Right forelimb (tissue), 1 donor: Measurements from ENCODE around the gene COQ4.
A peak's percentile ranks its signal among the peaks of the same experiment; 100 is the strongest.
"Not testable (repeated sequence)": the region's sequence is repeated elsewhere in the genome, so short reads cannot be mapped to it uniquely, and the experiment has no call there.

Experiments used
- DNase-seq: peaks from one replicate; pipeline ENCODE4 v3.0.0-alpha.2; 2018

COQ4 gene

GRCh38 chr9:128304136-128304970 lies 18.3 kb upstream of the COQ4 start:
- DNase-seq, result no peak

GRCh38 chr9:128304971-128305288 lies 17.7 kb upstream of the COQ4 start:
- DNase-seq, result no peak

- no peak for DNase-seq
These were observed 13.1 kb upstream of the COQ4 start for GRCh38 chr9:128309551-128309950.

GRCh38 chr9:128310461-128310860 lies 12.2 kb upstream of the COQ4 start:
- no peak for DNase-seq

- DNase-seq, result no peak
These were observed 7.9 kb upstream of the COQ4 start for GRCh38 chr9:128314697-128315096.

GRCh38 chr9:128316421-128316820 lies 6.2 kb upstream of the COQ4 start:
- no peak for DNase-seq

GRCh38 chr9:128317629-128318028 lies 5.0 kb upstream of the COQ4 start:
- DNase-seq, result no peak

GRCh38 chr9:128321343-128321742 lies 1.3 kb upstream of the COQ4 start:
- DNase-seq, result no peak

GRCh38 chr9:128321879-128322403 lies 698 bp upstream of the COQ4 start:
- DNase-seq, result no peak

DNA sequence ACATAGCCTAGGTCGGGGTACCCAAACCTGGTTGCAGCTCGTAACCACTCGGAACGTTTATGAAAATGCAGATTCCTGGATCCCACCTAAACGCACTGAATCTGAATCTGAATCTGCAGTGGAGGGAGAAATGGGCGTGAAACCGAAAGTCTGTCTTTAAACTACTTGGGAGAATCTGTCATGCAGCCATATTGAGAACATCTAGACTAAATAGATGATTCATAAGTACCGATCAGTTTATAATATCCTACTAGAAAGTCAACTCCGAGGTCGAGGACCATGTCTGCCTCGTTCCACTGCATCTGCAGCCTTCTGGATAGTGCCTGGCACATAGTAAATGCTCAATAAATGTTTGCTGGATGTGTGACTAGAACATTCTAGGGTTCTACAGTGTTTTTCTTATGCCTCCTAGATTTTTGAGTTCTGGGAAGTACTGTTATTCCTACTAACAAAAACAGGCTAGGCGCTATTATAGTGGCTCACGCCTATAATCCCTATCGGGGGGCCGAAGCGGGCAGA lies 632 bp downstream of the COQ4 start:
- no peak for DNase-seq

DNA sequence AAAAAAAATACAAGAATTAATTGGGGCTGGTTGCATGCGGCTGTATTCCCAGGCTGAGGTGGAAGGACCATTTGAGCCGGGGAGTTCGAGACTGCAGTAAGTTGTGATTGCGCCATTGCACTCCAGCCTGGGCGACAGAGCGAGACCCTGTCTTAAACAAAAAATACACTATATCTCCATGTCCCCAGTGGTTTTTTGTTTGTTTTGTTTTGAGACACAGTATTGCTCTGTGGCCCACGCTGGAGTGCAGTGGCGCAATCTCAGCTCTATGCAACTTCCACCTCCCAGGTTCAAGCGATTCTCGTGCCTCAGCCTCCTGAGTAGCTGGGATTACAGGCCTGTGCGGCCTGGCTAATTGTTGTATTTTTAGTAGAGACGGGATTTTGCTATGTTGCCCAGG lies 1.2 kb downstream of the COQ4 start:
- DNase-seq, result no peak

DNA sequence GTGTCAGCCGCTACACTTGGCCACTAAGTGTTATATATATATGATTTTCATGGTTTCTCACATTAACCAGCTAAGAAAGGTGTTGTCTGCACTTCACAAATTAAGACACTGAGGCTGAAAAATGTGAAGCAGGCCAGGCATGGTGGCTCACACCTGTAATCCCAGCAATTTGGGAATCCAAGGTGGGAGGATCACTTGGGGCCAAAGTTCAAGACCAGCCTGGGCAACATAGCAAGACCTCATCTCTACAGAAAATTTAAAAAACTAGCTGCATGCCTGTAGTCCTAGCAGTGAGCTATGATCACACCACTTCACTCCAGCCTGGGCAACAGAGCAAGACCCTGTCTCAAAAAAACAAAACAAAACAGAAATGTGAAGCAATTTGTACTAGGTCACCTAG lies 1.8 kb downstream of the COQ4 start:
- DNase-seq, result no peak

DNA sequence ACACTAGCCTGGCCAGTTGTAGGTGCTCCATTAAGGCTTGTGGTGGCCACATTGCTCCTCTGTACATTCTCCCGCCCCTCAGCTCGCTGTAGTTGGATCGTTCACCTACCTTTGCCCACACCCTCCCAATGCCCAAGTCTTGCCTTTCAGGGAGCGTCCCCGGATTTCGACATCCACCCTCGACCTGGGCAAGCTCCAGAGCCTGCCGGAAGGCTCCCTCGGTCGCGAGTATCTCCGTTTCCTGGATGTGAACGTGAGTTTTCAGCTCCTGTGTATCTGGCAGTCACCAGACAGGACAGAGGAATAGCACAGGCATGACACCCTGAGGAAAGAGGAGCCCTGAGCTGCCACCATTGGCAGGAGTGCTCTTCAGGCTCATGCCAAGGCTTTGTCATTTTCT lies 3.0 kb downstream of the COQ4 start:
- no peak for DNase-seq

- DNase-seq, result no peak
These were observed 10.8 kb downstream of the COQ4 start for GRCh38 chr9:128333451-128333869.

GRCh38 chr9:128335161-128335560 lies 12.5 kb downstream of the COQ4 start:
- DNase-seq, result no peak

DNA sequence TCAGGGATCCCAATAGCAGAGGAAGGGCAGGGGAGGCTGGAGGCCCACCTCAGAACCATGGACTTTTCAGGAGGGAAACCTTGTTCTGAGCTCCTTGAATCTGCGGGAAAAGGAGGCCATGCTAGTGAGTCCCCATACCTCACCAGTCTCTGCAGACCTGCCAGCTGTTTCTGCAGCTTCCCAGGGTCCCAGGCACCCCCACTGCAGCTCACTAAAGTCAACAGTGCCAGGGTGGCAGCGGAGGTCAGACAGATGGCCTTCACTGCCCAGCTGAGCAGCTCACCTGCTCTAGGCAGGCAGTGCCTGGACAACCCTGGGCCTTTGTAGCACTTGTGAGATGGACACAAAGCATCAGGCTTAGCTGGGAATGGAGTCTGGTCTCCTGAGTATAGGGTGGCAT lies 13.3 kb downstream of the COQ4 start:
- DNase-seq, result no peak

DNA sequence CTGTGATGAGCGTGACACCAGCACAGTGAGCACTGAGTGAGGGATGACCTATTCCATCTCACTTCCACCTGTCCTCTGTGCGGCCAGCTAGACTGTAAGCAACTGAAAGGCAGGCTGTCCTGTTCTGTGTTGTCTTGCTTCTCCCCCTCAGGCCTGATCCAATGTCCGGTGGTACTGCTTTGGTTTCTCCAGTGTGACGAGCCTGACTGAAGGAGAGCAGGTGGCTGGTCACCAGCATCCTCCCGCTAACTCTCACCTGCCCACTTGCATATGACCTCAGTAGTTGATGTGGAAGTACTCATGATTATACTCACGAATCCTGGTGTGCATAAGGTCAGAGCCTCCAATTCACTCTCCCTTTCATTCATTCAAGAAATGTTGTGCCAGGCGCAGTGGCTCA lies 15.3 kb downstream of the COQ4 start:
- no peak for DNase-seq

DNA sequence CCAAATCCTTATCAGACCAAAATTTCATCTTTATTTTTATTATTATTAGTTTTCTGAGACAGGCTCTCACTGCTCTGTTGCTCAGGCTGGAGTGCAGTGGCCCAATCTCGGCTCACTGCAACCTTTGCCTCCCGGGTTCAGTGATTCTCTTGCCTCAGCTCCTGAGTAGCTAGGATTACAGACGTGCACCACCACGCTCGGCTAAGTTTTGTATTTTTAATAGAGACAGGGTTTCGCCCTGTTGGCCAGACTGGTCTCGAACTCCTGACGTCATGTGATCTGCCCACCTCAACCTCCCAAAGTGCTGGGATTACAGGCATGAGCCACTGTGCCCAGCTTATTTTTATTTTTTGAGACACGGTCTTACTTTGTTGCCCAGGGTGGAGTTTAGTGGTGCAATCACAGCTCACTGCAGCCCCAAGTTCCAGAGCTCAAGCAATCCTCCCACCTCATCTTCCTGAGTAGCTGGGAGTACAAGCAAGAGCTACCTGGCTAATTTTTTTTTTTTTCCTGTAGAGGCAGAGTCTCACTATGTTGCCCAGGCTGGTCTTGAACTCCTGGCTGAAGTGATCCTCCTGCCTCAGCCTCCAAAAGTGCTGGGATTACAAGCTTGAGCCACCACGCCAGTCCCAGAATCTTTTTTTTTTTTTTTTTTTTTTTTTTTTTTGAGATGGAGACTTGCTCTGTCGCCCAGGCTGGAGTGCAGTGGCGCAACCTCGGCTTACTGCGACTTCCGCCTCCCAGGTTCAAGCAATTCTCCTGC lies 16.4 kb downstream of the COQ4 start:
- not testable (repeated sequence) for DNase-seq

DNA sequence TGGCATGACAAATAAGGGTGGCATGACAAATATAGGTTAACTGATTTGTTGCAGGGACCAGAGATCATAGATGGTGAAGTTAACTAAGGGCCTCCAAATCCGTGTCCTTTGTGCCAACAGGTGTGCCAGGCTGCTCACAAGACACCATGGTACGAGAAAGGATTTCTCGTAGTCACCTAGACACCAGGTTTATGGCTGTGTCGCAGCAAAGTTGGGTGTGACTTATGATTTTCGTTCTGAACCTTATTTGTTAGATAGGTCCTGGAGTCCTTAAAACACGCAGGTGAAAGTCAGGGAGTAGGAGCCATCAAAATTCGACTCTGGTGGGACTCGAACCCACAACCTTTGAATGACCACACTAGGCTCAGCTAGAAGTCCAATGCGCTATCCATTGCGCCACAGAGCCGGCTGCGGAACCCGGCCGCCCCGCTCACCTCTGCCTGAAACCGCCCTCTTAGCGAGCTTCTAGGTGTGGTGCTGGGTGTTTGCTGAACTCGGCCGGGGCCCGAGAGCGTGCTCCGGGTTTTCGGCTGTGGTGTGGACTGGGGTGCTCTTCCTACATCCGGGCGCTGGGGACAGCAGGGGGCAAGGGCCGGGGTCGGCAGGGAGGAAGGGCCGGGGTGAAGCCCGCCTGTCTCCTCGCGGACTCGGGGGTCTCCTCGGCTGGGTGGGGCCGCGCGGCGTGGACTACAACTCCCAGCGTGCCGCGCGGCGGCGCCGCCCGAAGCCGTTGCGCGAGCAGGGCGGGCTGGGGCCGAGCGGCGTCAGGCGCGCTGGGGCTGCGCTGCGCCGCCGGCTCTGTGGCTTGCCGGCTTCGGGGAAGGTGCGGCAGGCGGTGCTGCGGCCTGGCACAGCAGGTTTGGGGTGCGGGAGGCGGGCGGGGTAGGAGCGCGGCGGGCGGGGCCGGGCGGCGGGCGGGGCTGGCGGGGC lies 17.4 kb downstream of the COQ4 start, which contains the start of gene SLC27A4:
TSS of gene SLC27A4 (plus strand) at position 767 of the 930 bp plus-strand sequence. CDS start 2,606 bp downstream, outside the sequence.
- peak; percentile 83 for DNase-seq

GRCh38 chr9:128340691-128341434 lies 18.2 kb downstream of the COQ4 start:
- no peak for DNase-seq

DNA sequence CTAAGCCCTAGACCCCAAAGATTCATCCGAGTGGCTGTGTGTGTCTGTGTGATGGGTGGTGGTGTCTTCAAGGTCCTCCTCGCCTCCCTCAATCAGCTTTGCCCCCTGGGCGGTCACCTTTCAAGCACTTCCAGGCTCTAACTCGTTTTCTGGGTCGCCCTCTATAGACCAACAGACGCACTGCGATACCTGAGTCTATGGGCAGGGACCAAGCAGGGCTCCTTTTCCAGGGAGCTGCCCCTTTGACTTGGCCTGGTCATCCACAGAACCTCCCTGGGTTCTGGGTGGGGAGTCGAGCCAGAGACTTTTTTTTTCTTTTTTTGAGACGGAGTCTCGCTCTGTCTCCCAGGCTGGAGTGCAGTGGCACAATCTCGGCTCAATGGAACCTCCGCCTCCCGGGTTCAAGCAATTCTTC lies 18.8 kb downstream of the COQ4 start:
- DNase-seq, result peak; percentile 58
